HEK293 (cell line): ENCODE results near the gene C6orf163.

Source experiments
- GLI2 ChIP-seq: fragments of 450-650 bp; formaldehyde crosslinking; IDR thresholded peaks from 2 replicates; pipeline ENCODE4; 2017; ENCODE audit warnings: missing biosample characterization, missing genetic modification characterization, low read depth, borderline replicate concordance
- KLF7 ChIP-seq: fragments of 450-650 bp; formaldehyde crosslinking; IDR thresholded peaks from 2 replicates; pipeline ENCODE4 v1.5.1; 2016; ENCODE audit warnings: missing biosample characterization, missing genetic modification characterization, borderline replicate concordance
- KLF9 ChIP-seq: fragments of 450-650 bp; formaldehyde crosslinking; IDR thresholded peaks from 2 replicates; pipeline ENCODE4 v1.5.1; 2016; ENCODE audit warnings: missing biosample characterization, missing genetic modification characterization, low read depth
- PRDM1 ChIP-seq: fragments of 450-650 bp; formaldehyde crosslinking; IDR thresholded peaks from 2 replicates; pipeline ENCODE4; 2016; ENCODE audit warnings: missing biosample characterization, missing genetic modification characterization
- ZBTB20 ChIP-seq: fragments of 450-650 bp; formaldehyde crosslinking; IDR thresholded peaks from 2 replicates; pipeline ENCODE4 v1.5.1; 2016; ENCODE audit warnings: missing biosample characterization, missing genetic modification characterization
- ZNF132 ChIP-seq: fragments of 450-650 bp; formaldehyde crosslinking; IDR thresholded peaks from 2 replicates; pipeline ENCODE4 v1.5.1; 2017; ENCODE audit warnings: missing biosample characterization, missing genetic modification characterization, borderline replicate concordance
- ZNF155 ChIP-seq: fragments of 450-650 bp; formaldehyde crosslinking; IDR thresholded peaks from 2 replicates; pipeline ENCODE4 v1.5.1; 2016; ENCODE audit warnings: missing biosample characterization, missing genetic modification characterization
- ZNF174 ChIP-seq: fragments of 450-650 bp; formaldehyde crosslinking; IDR thresholded peaks from 2 replicates; pipeline ENCODE4 v1.5.0; 2017; ENCODE audit warnings: missing biosample characterization, mild to moderate bottlenecking, missing genetic modification characterization
- ZNF184 ChIP-seq: fragments of 450-650 bp; IDR thresholded peaks from 2 replicates; pipeline ENCODE4 v1.5.1; 2018; ENCODE audit warnings: missing biosample characterization, mild to moderate bottlenecking, missing genetic modification characterization
- ZNF2 ChIP-seq: fragments of 450-650 bp; formaldehyde crosslinking; IDR thresholded peaks from 2 replicates; pipeline ENCODE4 v1.5.1; 2016; ENCODE audit warnings: missing biosample characterization, missing genetic modification characterization
- ZNF214 ChIP-seq: fragments of 450-650 bp; formaldehyde crosslinking; IDR thresholded peaks from 2 replicates; pipeline ENCODE4 v1.5.1; 2017; ENCODE audit warnings: missing biosample characterization, mild to moderate bottlenecking, missing genetic modification characterization, borderline replicate concordance
- ZNF302 ChIP-seq: fragments of 450-650 bp; formaldehyde crosslinking; IDR thresholded peaks from 2 replicates; pipeline ENCODE4 v1.5.1; 2016; ENCODE audit warnings: missing biosample characterization, missing genetic modification characterization, low read depth
- ZNF423 ChIP-seq: fragments of 450-650 bp; formaldehyde crosslinking; IDR thresholded peaks from 2 replicates; pipeline ENCODE4 v1.5.1; 2016; ENCODE audit warnings: missing biosample characterization, missing genetic modification characterization
- ZNF48 ChIP-seq: fragments of 450-650 bp; formaldehyde crosslinking; IDR thresholded peaks from 2 replicates; pipeline ENCODE4 v1.5.1; 2016; ENCODE audit warnings: missing biosample characterization, missing genetic modification characterization
- ZNF521 ChIP-seq: fragments of 450-650 bp; formaldehyde crosslinking; IDR thresholded peaks from 2 replicates; pipeline ENCODE4 v1.5.1; 2017; ENCODE audit warnings: missing biosample characterization, mild to moderate bottlenecking, missing genetic modification characterization
- ZNF548 ChIP-seq: fragments of 450-650 bp; formaldehyde crosslinking; IDR thresholded peaks from 2 replicates; pipeline ENCODE4 v1.5.1; 2016; ENCODE audit warnings: missing biosample characterization, missing genetic modification characterization
- ZNF549 ChIP-seq: fragments of 450-650 bp; IDR thresholded peaks from 2 replicates; pipeline ENCODE4 v1.5.1; 2018; ENCODE audit warnings: missing biosample characterization, missing genetic modification characterization, mild to moderate bottlenecking, inconsistent platforms, moderate library complexity
- ZNF561 ChIP-seq: fragments of 450-650 bp; IDR thresholded peaks from 2 replicates; pipeline ENCODE4 v1.5.1; 2018; ENCODE audit warnings: missing biosample characterization, missing genetic modification characterization, borderline replicate concordance
- ZNF600 ChIP-seq: fragments of 450-650 bp; formaldehyde crosslinking; IDR thresholded peaks from 2 replicates; pipeline ENCODE4 v1.5.1; 2016; ENCODE audit warnings: missing biosample characterization, missing genetic modification characterization
- ZNF610 ChIP-seq: fragments of 450-650 bp; formaldehyde crosslinking; IDR thresholded peaks from 2 replicates; pipeline ENCODE4 v1.5.1; 2016; ENCODE audit warnings: missing biosample characterization, missing genetic modification characterization, borderline replicate concordance
- ZNF670 ChIP-seq: fragments of 450-650 bp; formaldehyde crosslinking; IDR thresholded peaks from 2 replicates; pipeline ENCODE4 v1.5.1; 2016; ENCODE audit warnings: missing biosample characterization, missing genetic modification characterization, low read depth
- ZNF777 ChIP-seq: fragments of 450-650 bp; formaldehyde crosslinking; IDR thresholded peaks from 2 replicates; pipeline ENCODE4 v1.5.1; 2017; ENCODE audit warnings: missing biosample characterization, missing genetic modification characterization, borderline replicate concordance
- ZNF785 ChIP-seq: fragments of 450-650 bp; formaldehyde crosslinking; IDR thresholded peaks from 2 replicates; pipeline ENCODE4 v1.5.1; 2016; ENCODE audit warnings: missing biosample characterization, missing genetic modification characterization
- ZSCAN23 ChIP-seq: fragments of 450-650 bp; formaldehyde crosslinking; IDR thresholded peaks from 2 replicates; pipeline ENCODE4 v1.5.1; 2016; ENCODE audit warnings: missing biosample characterization, missing genetic modification characterization
- TF ChIP-seq, protein P1 (sequence below): fragments of 450-650 bp; formaldehyde crosslinking; conservative IDR thresholded peaks from 2 replicates; pipeline ENCODE4 v1.5.1; 2016; ENCODE audit warnings: low read depth, missing biosample characterization, missing genetic modification characterization
- TF ChIP-seq, protein P2 (sequence below): fragments of 450-650 bp; formaldehyde crosslinking; IDR thresholded peaks from 2 replicates; pipeline ENCODE4 v1.5.1; 2016; ENCODE audit warnings: missing biosample characterization, missing genetic modification characterization
- TF ChIP-seq, protein P3 (sequence below): IDR thresholded peaks from 2 replicates; pipeline ENCODE4 v1.6.1; 2011; ENCODE audit warnings: mild to moderate bottlenecking, low read depth, low read length, borderline replicate concordance
- TF ChIP-seq, protein P4 (sequence below): fragments of 450-650 bp; formaldehyde crosslinking; IDR thresholded peaks from 2 replicates; pipeline ENCODE4 v1.5.1; 2016; ENCODE audit warnings: missing biosample characterization, missing genetic modification characterization
- TF ChIP-seq, protein P5 (sequence below): fragments of 450-650 bp; formaldehyde crosslinking; IDR thresholded peaks from 2 replicates; pipeline ENCODE4 v1.5.1; 2016; ENCODE audit warnings: missing biosample characterization, missing genetic modification characterization

C6orf163 gene

DNA sequence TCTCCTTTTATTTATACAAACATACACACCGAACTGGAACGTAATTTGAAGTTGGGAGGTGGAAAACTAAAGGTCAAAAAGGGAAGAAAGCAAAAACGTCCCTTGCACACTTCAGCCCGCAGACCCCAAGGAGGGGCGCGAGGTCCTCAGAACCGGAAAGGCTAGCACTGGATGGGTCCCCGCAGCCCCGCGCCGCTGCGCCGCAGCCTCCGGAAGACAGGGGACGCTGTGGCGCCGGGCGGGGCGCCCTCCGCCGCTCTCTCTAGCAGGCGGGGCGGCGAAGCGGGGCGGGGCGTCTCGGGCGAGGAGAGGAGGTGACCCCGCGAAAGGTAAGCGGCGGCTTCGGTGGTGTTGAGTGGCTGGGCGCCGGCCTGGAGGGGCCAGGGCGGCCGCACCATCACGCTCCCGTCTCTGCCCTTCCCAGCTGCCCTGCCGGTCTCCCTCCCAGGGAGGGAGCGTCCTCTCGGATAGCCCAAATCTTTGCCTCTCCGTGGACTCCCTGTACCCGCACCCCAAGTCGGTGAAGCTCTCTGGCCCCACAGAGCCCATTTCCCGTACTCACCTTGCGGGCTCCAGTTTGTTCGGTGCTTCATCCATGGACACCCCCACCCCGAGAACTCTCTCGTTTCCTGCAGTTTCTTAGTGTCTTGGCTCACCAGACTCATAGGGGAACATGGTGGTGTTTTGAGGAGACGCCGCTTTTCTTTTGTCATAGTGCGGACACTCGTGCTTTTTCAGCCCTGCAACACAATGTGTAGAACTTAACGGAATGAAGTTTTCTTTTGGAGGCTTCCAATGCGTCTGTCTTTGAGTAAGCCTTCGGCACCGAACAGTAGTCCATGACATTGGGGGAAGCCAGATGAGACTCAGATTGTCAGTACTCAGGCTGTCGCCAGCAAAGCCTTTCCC, 22.1 kb upstream of the C6orf163 start, which contains the start of gene SMIM8 (continued):
- TF ChIP-seq, protein P1, sequence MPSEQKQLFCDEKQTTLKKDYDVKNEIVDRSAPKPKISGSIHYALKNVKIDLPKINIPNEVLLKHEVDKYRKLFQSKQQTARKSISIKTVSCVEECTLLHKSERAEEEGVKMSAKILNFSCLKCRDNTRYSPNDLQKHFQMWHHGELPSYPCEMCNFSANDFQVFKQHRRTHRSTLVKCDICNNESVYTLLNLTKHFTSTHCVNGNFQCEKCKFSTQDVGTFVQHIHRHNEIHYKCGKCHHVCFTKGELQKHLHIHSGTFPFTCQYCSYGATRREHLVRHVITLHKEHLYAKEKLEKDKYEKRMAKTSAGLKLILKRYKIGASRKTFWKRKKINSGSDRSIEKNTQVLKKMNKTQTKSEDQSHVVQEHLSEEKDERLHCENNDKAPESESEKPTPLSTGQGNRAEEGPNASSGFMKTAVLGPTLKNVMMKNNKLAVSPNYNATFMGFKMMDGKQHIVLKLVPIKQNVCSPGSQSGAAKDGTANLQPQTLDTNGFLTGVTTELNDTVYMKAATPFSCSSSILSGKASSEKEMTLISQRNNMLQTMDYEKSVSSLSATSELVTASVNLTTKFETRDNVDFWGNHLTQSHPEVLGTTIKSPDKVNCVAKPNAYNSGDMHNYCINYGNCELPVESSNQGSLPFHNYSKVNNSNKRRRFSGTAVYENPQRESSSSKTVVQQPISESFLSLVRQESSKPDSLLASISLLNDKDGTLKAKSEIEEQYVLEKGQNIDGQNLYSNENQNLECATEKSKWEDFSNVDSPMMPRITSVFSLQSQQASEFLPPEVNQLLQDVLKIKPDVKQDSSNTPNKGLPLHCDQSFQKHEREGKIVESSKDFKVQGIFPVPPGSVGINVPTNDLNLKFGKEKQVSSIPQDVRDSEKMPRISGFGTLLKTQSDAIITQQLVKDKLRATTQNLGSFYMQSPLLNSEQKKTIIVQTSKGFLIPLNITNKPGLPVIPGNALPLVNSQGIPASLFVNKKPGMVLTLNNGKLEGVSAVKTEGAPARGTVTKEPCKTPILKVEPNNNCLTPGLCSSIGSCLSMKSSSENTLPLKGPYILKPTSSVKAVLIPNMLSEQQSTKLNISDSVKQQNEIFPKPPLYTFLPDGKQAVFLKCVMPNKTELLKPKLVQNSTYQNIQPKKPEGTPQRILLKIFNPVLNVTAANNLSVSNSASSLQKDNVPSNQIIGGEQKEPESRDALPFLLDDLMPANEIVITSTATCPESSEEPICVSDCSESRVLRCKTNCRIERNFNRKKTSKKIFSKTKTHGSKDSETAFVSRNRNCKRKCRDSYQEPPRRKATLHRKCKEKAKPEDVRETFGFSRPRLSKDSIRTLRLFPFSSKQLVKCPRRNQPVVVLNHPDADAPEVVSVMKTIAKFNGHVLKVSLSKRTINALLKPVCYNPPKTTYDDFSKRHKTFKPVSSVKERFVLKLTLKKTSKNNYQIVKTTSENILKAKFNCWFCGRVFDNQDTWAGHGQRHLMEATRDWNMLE (tag by site-specific recombination): peak; percentile 83
- TF ChIP-seq ZNF561 (tag by site-specific recombination) (peak; percentile 98), ZNF48 (tag by site-specific recombination) (no peak), ZNF548 (tag by site-specific recombination) (no peak), GLI2 (tag by site-specific recombination) (no peak), ZNF423 (no peak), ZNF174 (peak; percentile 96), ZNF549 (tag by site-specific recombination) (no peak), ZSCAN23 (tag by site-specific recombination) (peak; percentile 42; the same call in 1 of the 2 replicates), ZNF670 (tag by site-specific recombination) (no peak), ZNF155 (tag by site-specific recombination) (no peak), ZBTB20 (tag by site-specific recombination) (peak; percentile 73; the same call in 1 of the 2 replicates), ZNF785 (tag by site-specific recombination) (peak; percentile 86; the same call in 1 of the 2 replicates), ZNF132 (tag by site-specific recombination) (no peak), ZNF777 (tag by site-specific recombination) (peak; percentile 64; the same call in 1 of the 2 replicates), ZNF521 (tag by site-specific recombination) (no peak), ZNF610 (tag by site-specific recombination) (peak; percentile 93), ZNF2 (peak; percentile 86), ZNF184 (tag by site-specific recombination) (peak; percentile 89), ZNF600 (tag by site-specific recombination) (peak; percentile 59; the same call in 1 of the 2 replicates), KLF7 (no peak), KLF9 (tag by site-specific recombination) (peak; percentile 79), ZNF302 (no peak), ZNF214 (tag by site-specific recombination) (no peak), PRDM1 (tag by site-specific recombination) (no peak)
- TF ChIP-seq, protein P2, sequence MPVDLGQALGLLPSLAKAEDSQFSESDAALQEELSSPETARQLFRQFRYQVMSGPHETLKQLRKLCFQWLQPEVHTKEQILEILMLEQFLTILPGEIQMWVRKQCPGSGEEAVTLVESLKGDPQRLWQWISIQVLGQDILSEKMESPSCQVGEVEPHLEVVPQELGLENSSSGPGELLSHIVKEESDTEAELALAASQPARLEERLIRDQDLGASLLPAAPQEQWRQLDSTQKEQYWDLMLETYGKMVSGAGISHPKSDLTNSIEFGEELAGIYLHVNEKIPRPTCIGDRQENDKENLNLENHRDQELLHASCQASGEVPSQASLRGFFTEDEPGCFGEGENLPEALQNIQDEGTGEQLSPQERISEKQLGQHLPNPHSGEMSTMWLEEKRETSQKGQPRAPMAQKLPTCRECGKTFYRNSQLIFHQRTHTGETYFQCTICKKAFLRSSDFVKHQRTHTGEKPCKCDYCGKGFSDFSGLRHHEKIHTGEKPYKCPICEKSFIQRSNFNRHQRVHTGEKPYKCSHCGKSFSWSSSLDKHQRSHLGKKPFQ (tag by site-specific recombination): no peak
- TF ChIP-seq, protein P3, sequence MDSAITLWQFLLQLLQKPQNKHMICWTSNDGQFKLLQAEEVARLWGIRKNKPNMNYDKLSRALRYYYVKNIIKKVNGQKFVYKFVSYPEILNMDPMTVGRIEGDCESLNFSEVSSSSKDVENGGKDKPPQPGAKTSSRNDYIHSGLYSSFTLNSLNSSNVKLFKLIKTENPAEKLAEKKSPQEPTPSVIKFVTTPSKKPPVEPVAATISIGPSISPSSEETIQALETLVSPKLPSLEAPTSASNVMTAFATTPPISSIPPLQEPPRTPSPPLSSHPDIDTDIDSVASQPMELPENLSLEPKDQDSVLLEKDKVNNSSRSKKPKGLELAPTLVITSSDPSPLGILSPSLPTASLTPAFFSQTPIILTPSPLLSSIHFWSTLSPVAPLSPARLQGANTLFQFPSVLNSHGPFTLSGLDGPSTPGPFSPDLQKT: no peak
- TF ChIP-seq, protein P4, sequence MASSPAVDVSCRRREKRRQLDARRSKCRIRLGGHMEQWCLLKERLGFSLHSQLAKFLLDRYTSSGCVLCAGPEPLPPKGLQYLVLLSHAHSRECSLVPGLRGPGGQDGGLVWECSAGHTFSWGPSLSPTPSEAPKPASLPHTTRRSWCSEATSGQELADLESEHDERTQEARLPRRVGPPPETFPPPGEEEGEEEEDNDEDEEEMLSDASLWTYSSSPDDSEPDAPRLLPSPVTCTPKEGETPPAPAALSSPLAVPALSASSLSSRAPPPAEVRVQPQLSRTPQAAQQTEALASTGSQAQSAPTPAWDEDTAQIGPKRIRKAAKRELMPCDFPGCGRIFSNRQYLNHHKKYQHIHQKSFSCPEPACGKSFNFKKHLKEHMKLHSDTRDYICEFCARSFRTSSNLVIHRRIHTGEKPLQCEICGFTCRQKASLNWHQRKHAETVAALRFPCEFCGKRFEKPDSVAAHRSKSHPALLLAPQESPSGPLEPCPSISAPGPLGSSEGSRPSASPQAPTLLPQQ (tag by site-specific recombination): peak; percentile 87
- TF ChIP-seq, protein P5, sequence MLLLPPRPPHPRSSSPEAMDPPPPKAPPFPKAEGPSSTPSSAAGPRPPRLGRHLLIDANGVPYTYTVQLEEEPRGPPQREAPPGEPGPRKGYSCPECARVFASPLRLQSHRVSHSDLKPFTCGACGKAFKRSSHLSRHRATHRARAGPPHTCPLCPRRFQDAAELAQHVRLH (tag by site-specific recombination): peak; percentile 71; the same call in 1 of the 2 replicates
